GM18861 (cell line): ENCODE data around the gene KRT2.
"Not testable (repeated sequence)": the region's sequence is repeated elsewhere in the genome, so short reads cannot be mapped to it uniquely, and the experiment has no call there.

Experiments
- ATAC-seq: cut with Tn5 transposase; IDR thresholded peaks from one replicate; pipeline ENCODE4 v1.9.1; 2021; ENCODE audit not compliant: unreplicated experiment

The KRT2 gene

GRCh38 chr12:52685406-52685890 lies 33.4 kb upstream of the KRT2 start:
- ATAC-seq = no peak

- no peak for ATAC-seq
Measured at GRCh38 chr12:52684431-52684830, 32.4 kb upstream of the KRT2 start.

GRCh38 chr12:52683575-52684300 lies 31.7 kb upstream of the KRT2 start:
- ATAC-seq = no peak

GRCh38 chr12:52682938-52683574 lies 31.0 kb upstream of the KRT2 start:
- ATAC-seq = no peak

GRCh38 chr12:52682381-52682660 lies 30.3 kb upstream of the KRT2 start:
- no peak for ATAC-seq

GRCh38 chr12:52681526-52682380 lies 29.7 kb upstream of the KRT2 start:
- ATAC-seq = no peak

GRCh38 chr12:52680363-52680762 lies 28.4 kb upstream of the KRT2 start, which contains the start of gene KRT1:
TSS of gene KRT1 (minus strand) at chr12:52680407. CDS start at chr12:52680348, 59 bp downstream.
- ATAC-seq = no peak

- no peak for ATAC-seq
Measured at GRCh38 chr12:52679875-52680274, 27.9 kb upstream of the KRT2 start.

GRCh38 chr12:52677671-52678070 lies 25.7 kb upstream of the KRT2 start:
- no peak for ATAC-seq

- ATAC-seq = no peak
Measured at GRCh38 chr12:52677126-52677525, 25.1 kb upstream of the KRT2 start.

GRCh38 chr12:52676163-52676562 lies 24.2 kb upstream of the KRT2 start:
- no peak for ATAC-seq

- no peak for ATAC-seq
Measured at GRCh38 chr12:52675301-52675701, 23.3 kb upstream of the KRT2 start.

GRCh38 chr12:52674433-52674775 lies 22.4 kb upstream of the KRT2 start:
- no peak for ATAC-seq

- no peak for ATAC-seq
Measured at GRCh38 chr12:52673713-52674432, 21.9 kb upstream of the KRT2 start.

- no peak for ATAC-seq
Measured at GRCh38 chr12:52673217-52673616, 21.2 kb upstream of the KRT2 start.

GRCh38 chr12:52672321-52672933 lies 20.4 kb upstream of the KRT2 start:
- ATAC-seq = no peak

GRCh38 chr12:52670961-52671360 lies 18.9 kb upstream of the KRT2 start:
- no peak for ATAC-seq

- no peak for ATAC-seq
Measured at GRCh38 chr12:52670506-52670905, 18.5 kb upstream of the KRT2 start.

GRCh38 chr12:52669941-52670340 lies 17.9 kb upstream of the KRT2 start:
- ATAC-seq = not testable (repeated sequence)

- ATAC-seq = no peak
Measured at GRCh38 chr12:52669426-52669825, 17.4 kb upstream of the KRT2 start.

GRCh38 chr12:52667931-52668330 lies 15.9 kb upstream of the KRT2 start:
- no peak for ATAC-seq
